Lower lobe of right lung (tissue), 2 donors: ENCODE data around the gene RELN. TPM values are rescaled to one million over a fixed set of nuclear protein-coding genes. Genes with fewer than 3 reads are reported as not detected.

Experiments
- ATAC-seq, 2 donors: fragments of 200-7000 bp; cut with Tn5 transposase; one replicate each; pipeline ENCODE4 v1.9.1; 2020 to 2022; ENCODE audit warnings: mild to moderate bottlenecking in 2 of 2, moderate library complexity in 2 of 2
- DNase-seq: peaks from one replicate; pipeline ENCODE4 v3.0.0-alpha.2; 2020
- H3K27ac ChIP-seq: fragments of 200-600 bp; one replicate; pipeline ENCODE4 v1.8.0; 2022
- H3K27me3 ChIP-seq: fragments of 200-600 bp; one replicate; pipeline ENCODE4 v1.8.0; 2022; ENCODE audit warnings: low read depth
- H3K36me3 ChIP-seq: fragments of 200-600 bp; one replicate; pipeline ENCODE4 v1.8.0; 2022; ENCODE audit warnings: mild to moderate bottlenecking
- H3K4me1 ChIP-seq: fragments of 200-600 bp; one replicate; pipeline ENCODE4 v1.8.0; 2022
- H3K4me3 ChIP-seq: fragments of 200-600 bp; one replicate; pipeline ENCODE4 v1.8.0; 2022; ENCODE audit warnings: mild to moderate bottlenecking
- H3K9me3 ChIP-seq: fragments of 200-600 bp; one replicate; pipeline ENCODE4 v1.8.0; 2022
- intact Hi-C: fragments of 100-400 bp; cut with DNase I; formaldehyde crosslinking; loops from one replicate; pipeline ENCODE4 v1.11.0; 2022
- total RNA-seq: library from RNA; stranded (reverse); fragmentation: NEBNext Ultra II Directional; extraction: Animal tissue kit (Norgen Biotek cat#: 25700); gene quantifications from one replicate; pipeline ENCODE4 v1.2.1, GENCODE V29; 2021
- TF ChIP-seq, protein P1 (sequence below): fragments of 200-600 bp; IDR thresholded peaks from one replicate; pipeline ENCODE4 v1.8.0; 2022; ENCODE audit warnings: antibody characterized with exemption, mild to moderate bottlenecking
- donor health status: DM: no; HTN: yes; CAD: no; lungs with severe emphysema.

The RELN gene
- total RNA-seq, 1 donor from 2014 or later = 3.7 TPM

DNA sequence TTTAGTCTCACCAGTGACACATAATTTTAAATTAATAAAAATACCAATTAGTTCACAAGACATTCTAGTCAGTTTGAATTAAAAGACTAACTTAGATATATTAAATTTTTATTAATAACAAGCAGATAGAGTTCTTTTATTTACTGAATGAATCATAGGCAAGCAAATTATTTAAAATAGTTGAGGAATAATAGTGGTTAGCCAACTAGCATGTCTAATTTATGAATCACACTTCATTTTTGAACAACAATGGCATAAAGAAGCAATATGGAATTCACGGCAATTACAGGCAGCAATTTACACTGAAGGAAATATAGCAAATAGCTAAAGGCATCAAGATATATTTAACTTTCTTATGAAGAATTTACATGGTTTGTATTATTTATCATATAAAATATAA is 356.5 kb downstream of the RELN start:
- TF ChIP-seq, protein P1, sequence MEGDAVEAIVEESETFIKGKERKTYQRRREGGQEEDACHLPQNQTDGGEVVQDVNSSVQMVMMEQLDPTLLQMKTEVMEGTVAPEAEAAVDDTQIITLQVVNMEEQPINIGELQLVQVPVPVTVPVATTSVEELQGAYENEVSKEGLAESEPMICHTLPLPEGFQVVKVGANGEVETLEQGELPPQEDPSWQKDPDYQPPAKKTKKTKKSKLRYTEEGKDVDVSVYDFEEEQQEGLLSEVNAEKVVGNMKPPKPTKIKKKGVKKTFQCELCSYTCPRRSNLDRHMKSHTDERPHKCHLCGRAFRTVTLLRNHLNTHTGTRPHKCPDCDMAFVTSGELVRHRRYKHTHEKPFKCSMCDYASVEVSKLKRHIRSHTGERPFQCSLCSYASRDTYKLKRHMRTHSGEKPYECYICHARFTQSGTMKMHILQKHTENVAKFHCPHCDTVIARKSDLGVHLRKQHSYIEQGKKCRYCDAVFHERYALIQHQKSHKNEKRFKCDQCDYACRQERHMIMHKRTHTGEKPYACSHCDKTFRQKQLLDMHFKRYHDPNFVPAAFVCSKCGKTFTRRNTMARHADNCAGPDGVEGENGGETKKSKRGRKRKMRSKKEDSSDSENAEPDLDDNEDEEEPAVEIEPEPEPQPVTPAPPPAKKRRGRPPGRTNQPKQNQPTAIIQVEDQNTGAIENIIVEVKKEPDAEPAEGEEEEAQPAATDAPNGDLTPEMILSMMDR = no peak
- DNase-seq (no peak), ATAC-seq (no peak)
- Histone ChIP-seq H3K4me3 (no peak overlapping the region), H3K36me3 (no peaks in the 10 kb centered on the region), H3K4me1 (no peaks in the 10 kb centered on the region), H3K27ac (no peak overlapping the region), H3K27me3 (no peaks in the 10 kb centered on the region), H3K9me3 (no peaks in the 10 kb centered on the region)
- intact Hi-C loops = no loop called here

DNA sequence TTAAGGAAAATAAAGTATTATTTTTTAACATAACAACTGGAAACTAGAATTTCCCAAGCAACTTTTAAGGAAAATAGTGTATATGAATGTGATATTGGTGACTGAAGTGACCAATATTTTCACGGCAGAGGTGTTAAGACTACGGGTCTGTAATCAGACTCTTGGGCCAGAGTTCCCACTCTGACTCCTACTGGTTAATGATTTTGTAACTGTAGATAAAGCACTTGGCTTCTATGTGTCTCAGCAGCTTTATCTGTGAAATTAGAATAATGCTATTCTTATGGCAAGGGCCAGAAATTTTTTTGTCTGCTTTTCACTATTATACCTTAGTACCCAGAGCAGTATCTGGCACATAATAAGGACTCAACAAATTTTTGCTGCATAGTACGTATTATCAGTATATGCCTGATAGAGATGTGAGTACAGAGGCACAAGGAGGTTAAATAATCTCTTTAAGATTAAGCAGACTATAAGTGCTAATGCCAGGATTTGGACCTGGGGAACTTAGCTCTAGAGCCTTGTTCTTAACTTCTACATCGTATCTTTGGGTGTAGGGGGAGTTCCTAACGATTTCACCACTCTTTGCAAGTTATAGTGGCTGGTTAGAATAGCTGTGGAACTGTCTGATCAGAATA is 357.3 kb downstream of the RELN start:
- TF ChIP-seq, protein P1 = no peak
- Histone ChIP-seq H3K27me3 (no peaks in the 10 kb centered on the region), H3K36me3 (no peaks in the 10 kb centered on the region), H3K4me3 (no peak overlapping the region), H3K27ac (no peak overlapping the region), H3K4me1 (no peaks in the 10 kb centered on the region), H3K9me3 (no peaks in the 10 kb centered on the region)
- intact Hi-C loops = no loop called here
- DNase-seq (no peak), ATAC-seq (no peak)

DNA sequence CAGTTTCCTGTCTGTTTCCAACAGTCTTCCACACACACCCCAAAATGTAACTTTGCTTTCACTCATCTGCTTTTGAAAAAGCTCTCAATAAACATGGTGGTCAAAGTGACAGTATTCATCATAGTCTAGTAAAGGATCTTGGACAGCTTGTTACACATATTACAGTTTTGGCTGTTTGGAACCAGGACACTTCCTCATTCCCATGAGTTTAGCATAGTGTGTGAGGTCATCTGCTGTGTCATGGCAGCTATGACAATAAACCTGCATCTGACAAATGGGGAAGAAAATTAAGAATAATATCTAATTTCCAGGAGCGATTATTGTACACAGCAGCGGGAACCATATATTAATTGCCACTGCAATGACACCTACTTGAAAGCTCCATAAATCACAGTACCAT is 359.1 kb downstream of the RELN start:
- intact Hi-C loops = no loop called here
- no peaks in the 10 kb centered on the region for H3K36me3 ChIP-seq
- no peak overlapping the region for H3K27ac ChIP-seq
- ATAC-seq (no peak), DNase-seq (no peak)
- H3K9me3 ChIP-seq = no peaks in the 10 kb centered on the region
- H3K27me3 ChIP-seq = no peaks in the 10 kb centered on the region
- no peaks in the 10 kb centered on the region for H3K4me1 ChIP-seq
- no peak overlapping the region for H3K4me3 ChIP-seq
- TF ChIP-seq, protein P1 = no peak

DNA sequence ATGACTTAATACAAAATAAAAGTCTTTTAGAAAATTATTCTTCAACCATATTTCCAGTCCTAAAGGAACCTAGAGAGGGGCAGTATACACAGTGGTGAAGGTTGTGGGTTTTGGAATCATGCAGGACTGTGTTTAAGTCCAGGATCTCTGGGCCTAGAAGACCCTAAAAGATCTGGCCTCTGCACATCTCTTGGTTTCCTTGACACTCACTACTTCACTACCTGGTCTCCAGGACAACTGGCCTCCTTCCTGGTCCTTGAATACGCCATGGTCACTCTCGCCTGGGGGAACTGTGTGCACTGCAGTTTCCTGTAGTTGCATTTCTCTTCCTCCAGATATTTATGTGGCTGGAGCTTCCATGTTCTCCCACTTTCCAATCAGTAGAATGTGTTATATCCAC is 360.7 kb downstream of the RELN start:
- Histone ChIP-seq H3K9me3 (no peaks in the 10 kb centered on the region), H3K36me3 (no peaks in the 10 kb centered on the region), H3K4me1 (no peaks in the 10 kb centered on the region), H3K27ac (no peak overlapping the region), H3K4me3 (no peak overlapping the region), H3K27me3 (no peaks in the 10 kb centered on the region)
- intact Hi-C loops = no loop called here
- ATAC-seq (no peak), DNase-seq (no peak)
- TF ChIP-seq, protein P1 = no peak

- ATAC-seq = no peak
- Histone ChIP-seq H3K27me3 (no peaks in the 10 kb centered on the region), H3K36me3 (no peaks in the 10 kb centered on the region), H3K9me3 (no peaks in the 10 kb centered on the region), H3K27ac (no peak overlapping the region), H3K4me3 (no peak overlapping the region), H3K4me1 (no peaks in the 10 kb centered on the region)
- DNase-seq = no peak
- TF ChIP-seq, protein P1 = no peak
- intact Hi-C loops = no loop called here
Observed at GRCh38 chr7:103626776-103627175, 362.7 kb downstream of the RELN start.
